Endodermal cell (in vitro differentiated cells): ENCODE measurements around the gene GP2. TPM values are rescaled to one million over a fixed set of nuclear protein-coding genes. Genes with fewer than 3 reads are reported as not detected.
A peak's percentile ranks its signal among the peaks of the same experiment; 100 is the strongest.

ENCODE experiments used
- DNase-seq: peaks from one replicate; pipeline ENCODE4 v3.0.0-alpha.2; 2017
- H3K27ac ChIP-seq: 2 replicates; pipeline ENCODE4 v1.5.1; 2013; ENCODE audit warnings: mild to moderate bottlenecking, low read depth, low read length, moderate library complexity
- H3K27me3 ChIP-seq: 2 replicates; pipeline ENCODE4 v1.6.1; 2013; ENCODE audit warnings: mild to moderate bottlenecking, low read length, moderate library complexity; ENCODE audit not compliant: insufficient read depth, control insufficient read depth, poor library complexity, severe bottlenecking
- H3K36me3 ChIP-seq: 2 replicates; pipeline ENCODE4 v1.7.0; 2013; ENCODE audit warnings: mild to moderate bottlenecking, low read length, moderate library complexity; ENCODE audit not compliant: control insufficient read depth, insufficient read depth
- H3K4me1 ChIP-seq: one replicate; pipeline ENCODE4 v1.7.0; 2013; ENCODE audit warnings: low read length; ENCODE audit not compliant: control insufficient read depth, insufficient read depth
- H3K4me3 ChIP-seq: 2 replicates; pipeline ENCODE4 v1.5.1; 2013; ENCODE audit warnings: mild to moderate bottlenecking, low read length, moderate library complexity
- H3K9ac ChIP-seq: 2 replicates; pipeline ENCODE4 v1.6.1; 2013; ENCODE audit warnings: mild to moderate bottlenecking, low read length, moderate library complexity; ENCODE audit not compliant: poor library complexity, severe bottlenecking; ENCODE audit errors: extremely low read depth
- H3K9me3 ChIP-seq: 2 replicates; pipeline ENCODE4 v1.6.1; 2013; ENCODE audit warnings: mild to moderate bottlenecking, low read length, moderate library complexity; ENCODE audit not compliant: control insufficient read depth
- H3K27ac Mint-ChIP-seq: 2 replicates; pipeline ENCODE4 v1.8.0; 2020; ENCODE audit warnings: mixed read lengths
- H3K27me3 Mint-ChIP-seq: 2 replicates; pipeline ENCODE4 v1.8.0; 2021; ENCODE audit warnings: mild to moderate bottlenecking, mixed read lengths; ENCODE audit not compliant: insufficient read depth
- H3K36me3 Mint-ChIP-seq: 2 replicates; pipeline ENCODE4 v1.8.0; 2020; ENCODE audit warnings: low read depth, mixed read lengths
- H3K4me1 Mint-ChIP-seq: 2 replicates; pipeline ENCODE4 v1.8.0; 2020; ENCODE audit warnings: mixed read lengths
- H3K4me3 Mint-ChIP-seq: 2 replicates; pipeline ENCODE4 v1.8.0; 2020; ENCODE audit warnings: mild to moderate bottlenecking, moderate library complexity, mixed read lengths
- H3K9me3 Mint-ChIP-seq: 2 replicates; pipeline ENCODE4 v1.8.0; 2020; ENCODE audit warnings: mild to moderate bottlenecking, mixed read lengths
- WGBS, 2 experiments: methylation state at CpG; one replicate each; pipeline versions ENCODE4 v1.1.5 to v1.1.7; 2013; ENCODE audit warnings: missing lambda C conversion rate in 2 of 2, mixed read lengths in 1 of 2; ENCODE audit not compliant: insufficient coverage in 1 of 2, insufficient read length in 1 of 2; 5-methylcytosine and 5-hydroxymethylcytosine counted together
- total RNA-seq, 2 donors: library from RNA; stranded (reverse); fragmentation: NEBNext Ultra II Directional in 1 of 2; extraction: Animal tissue kit (Norgen Biotek cat#: 25700) in 1 of 2; gene quantifications; 2 replicates in 1 of 2; 3 replicates in 1 of 2; pipeline ENCODE4 v1.2.1, GENCODE V29; 2021
- TF ChIP-seq, protein P1 (sequence below): fragments of 200-600 bp; sonication (generic); conservative IDR thresholded peaks from 2 replicates; pipeline ENCODE4 v1.5.0; 2021; ENCODE audit warnings: antibody characterized with exemption, mild to moderate bottlenecking

Gene GP2
- total RNA-seq, 2 donors from 2014 or later = not detected

DNA sequence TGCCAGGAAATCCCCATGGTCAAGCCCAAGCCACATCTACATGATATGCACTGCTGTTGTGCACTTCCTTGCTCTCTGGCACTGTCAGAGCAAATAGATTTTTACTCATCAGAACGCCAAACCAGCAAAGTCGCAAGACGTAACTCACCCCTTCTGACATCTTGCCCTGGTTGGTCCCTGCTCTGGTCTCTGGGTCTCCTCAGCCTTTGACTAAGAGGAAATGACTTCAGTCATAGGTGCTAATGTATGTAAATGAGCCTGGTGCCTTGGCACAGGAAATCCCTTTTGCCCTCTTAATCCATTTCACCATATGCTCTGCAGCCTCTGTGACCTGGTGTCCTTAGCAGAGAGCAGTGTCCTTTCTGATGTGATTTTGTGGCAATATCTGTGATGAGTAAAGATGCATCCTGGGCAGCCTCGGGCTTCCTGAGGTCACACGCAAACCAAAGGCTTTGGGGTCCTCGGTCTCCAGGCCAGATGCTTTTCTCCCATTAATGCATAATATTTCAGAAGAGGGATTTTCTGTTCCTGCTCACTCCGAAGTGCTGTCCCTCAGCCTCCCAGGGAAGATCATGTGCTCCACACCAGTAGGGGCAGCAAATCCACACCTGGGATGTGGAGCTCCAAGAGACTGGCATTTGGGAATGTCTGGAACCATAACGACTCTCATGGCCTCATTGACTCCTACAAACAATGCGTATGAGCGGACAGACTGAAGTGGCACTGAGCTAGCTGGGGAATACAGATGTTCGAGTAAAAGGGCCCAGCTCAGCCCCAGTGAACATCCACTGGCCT lies 66.9 kb downstream of the GP2 start:
- DNase-seq = peak; percentile 72
- no peaks in the 10 kb centered on the region for H3K27me3 Mint-ChIP-seq
- H3K27ac ChIP-seq = no peak overlapping the region
- no peaks in the 10 kb centered on the region for H3K36me3 ChIP-seq
- no peak overlapping the region for H3K4me3 ChIP-seq
- H3K27ac Mint-ChIP-seq = no peak overlapping the region
- peaks cover 3% of the 10 kb centered on the region for H3K4me1 Mint-ChIP-seq
- H3K4me1 ChIP-seq = no peaks in the 10 kb centered on the region
- WGBS, 2 experiments = 89 to 92% methylated on average over 8 to 11 of the region's 11 CpGs
- H3K4me3 Mint-ChIP-seq = no peak overlapping the region
- no peaks in the 10 kb centered on the region for H3K27me3 ChIP-seq
- H3K9me3 ChIP-seq = peaks cover 10% of the 10 kb centered on the region
- H3K9ac ChIP-seq = no peak overlapping the region
- H3K36me3 Mint-ChIP-seq = peaks cover 2% of the 10 kb centered on the region
- H3K9me3 Mint-ChIP-seq = peaks cover 6% of the 10 kb centered on the region
- TF ChIP-seq, protein P1, sequence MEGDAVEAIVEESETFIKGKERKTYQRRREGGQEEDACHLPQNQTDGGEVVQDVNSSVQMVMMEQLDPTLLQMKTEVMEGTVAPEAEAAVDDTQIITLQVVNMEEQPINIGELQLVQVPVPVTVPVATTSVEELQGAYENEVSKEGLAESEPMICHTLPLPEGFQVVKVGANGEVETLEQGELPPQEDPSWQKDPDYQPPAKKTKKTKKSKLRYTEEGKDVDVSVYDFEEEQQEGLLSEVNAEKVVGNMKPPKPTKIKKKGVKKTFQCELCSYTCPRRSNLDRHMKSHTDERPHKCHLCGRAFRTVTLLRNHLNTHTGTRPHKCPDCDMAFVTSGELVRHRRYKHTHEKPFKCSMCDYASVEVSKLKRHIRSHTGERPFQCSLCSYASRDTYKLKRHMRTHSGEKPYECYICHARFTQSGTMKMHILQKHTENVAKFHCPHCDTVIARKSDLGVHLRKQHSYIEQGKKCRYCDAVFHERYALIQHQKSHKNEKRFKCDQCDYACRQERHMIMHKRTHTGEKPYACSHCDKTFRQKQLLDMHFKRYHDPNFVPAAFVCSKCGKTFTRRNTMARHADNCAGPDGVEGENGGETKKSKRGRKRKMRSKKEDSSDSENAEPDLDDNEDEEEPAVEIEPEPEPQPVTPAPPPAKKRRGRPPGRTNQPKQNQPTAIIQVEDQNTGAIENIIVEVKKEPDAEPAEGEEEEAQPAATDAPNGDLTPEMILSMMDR = peak; percentile 45

Other genes starting within 250 kb of the GP2 start
- not detected for gene UMOD, start 25.2 kb upstream of the GP2 start, total RNA-seq
- not detected for gene PDILT, start 77.2 kb upstream of the GP2 start, total RNA-seq
- not detected for gene ACSM5, start 82.0 kb upstream of the GP2 start, total RNA-seq
- not detected for gene ACSM2A, start 124.0 kb upstream of the GP2 start, total RNA-seq
- gene ACSM2B, start 248.9 kb upstream of the GP2 start, total RNA-seq = not detected